ENCODE results near the gene RERE. TPM values are rescaled to one million over a fixed set of nuclear protein-coding genes. Genes with fewer than 3 reads are reported as not detected.

RERE gene
- total RNA-seq, 1 experiment from 2014 or later = 73.4 TPM

- Histone ChIP-seq H3K4me2 (no peak overlapping the region), H3K4me3 (no peak overlapping the region), H3K4me1 (replicated peaks; ENCODE audit: insufficient read depth) (peaks cover 21% of the 10 kb centered on the region), H3K27ac (no peak overlapping the region), H3K9me2 (ENCODE audit: insufficient read depth) (no peaks in the 10 kb centered on the region), H3K36me3 (ENCODE audit: low read depth) (no peaks in the 10 kb centered on the region), H4K20me1 (ENCODE audit: insufficient read depth) (no peaks in the 10 kb centered on the region), H3K27me3 (ENCODE audit: insufficient read depth, low read depth) (no peaks in the 10 kb centered on the region), H2AFZ (no peak overlapping the region), H3K9me3 (ENCODE audit: insufficient read depth, low read depth) (no peaks in the 10 kb centered on the region), H3K79me2 (ENCODE audit: low read depth) (no peaks in the 10 kb centered on the region), H3F3A (ENCODE audit: insufficient read depth, low read depth) (peaks cover 23% of the 10 kb centered on the region)
- no peak for DNase-seq
- TF ChIP-seq CTCF (conservative IDR thresholded peaks at IDR 0.05) (no peak), EZH2 (IDR thresholded peaks at IDR 0.05; ENCODE audit: low read depth) (no peak)
- BruUV-seq (replicated peaks) = no TSS peak
- ChIA-PET CTCF (no interaction called here), POLR2A (ENCODE audit: unreplicated experiment) (no interaction called here)
- intact Hi-C loops (cut with micrococcal nuclease; ENCODE audit: unreplicated experiment) = no loop called here
Observed at GRCh38 chr1:8717148-8717547, 100.3 kb downstream of the RERE start.

GRCh38 chr1:8716238-8716637 lies 101.2 kb downstream of the RERE start:
- no peak overlapping the region for H2AFZ ChIP-seq
- H3K27ac ChIP-seq = no peak overlapping the region
- H3K4me2 ChIP-seq = no peak overlapping the region
- CTCF ChIA-PET = no interaction called here
- no TSS peak for BruUV-seq (replicated peaks)
- H3K9me2 ChIP-seq (ENCODE audit: insufficient read depth) = no peaks in the 10 kb centered on the region
- TF ChIP-seq EZH2 (IDR thresholded peaks at IDR 0.05; ENCODE audit: low read depth) (no peak), CTCF (conservative IDR thresholded peaks at IDR 0.05) (no peak)
- H3K9me3 ChIP-seq (ENCODE audit: insufficient read depth, low read depth) = no peaks in the 10 kb centered on the region
- no peak overlapping the region for H3K4me3 ChIP-seq
- no peaks in the 10 kb centered on the region for H3K79me2 ChIP-seq (ENCODE audit: low read depth)
- POLR2A ChIA-PET (ENCODE audit: unreplicated experiment) = no interaction called here
- DNase-seq = no peak
- H3F3A ChIP-seq (ENCODE audit: insufficient read depth, low read depth) = peaks cover 32% of the 10 kb centered on the region
- intact Hi-C loops (cut with micrococcal nuclease; ENCODE audit: unreplicated experiment) = no loop called here
- no peaks in the 10 kb centered on the region for H3K27me3 ChIP-seq (ENCODE audit: insufficient read depth, low read depth)
- no peaks in the 10 kb centered on the region for H3K36me3 ChIP-seq (ENCODE audit: low read depth)
- H3K4me1 ChIP-seq (replicated peaks; ENCODE audit: insufficient read depth) = peaks cover 30% of the 10 kb centered on the region
- H4K20me1 ChIP-seq (ENCODE audit: insufficient read depth) = no peaks in the 10 kb centered on the region

GRCh38 chr1:8714173-8714572 lies 103.3 kb downstream of the RERE start:
- TF ChIP-seq EZH2 (IDR thresholded peaks at IDR 0.05; ENCODE audit: low read depth) (no peak), CTCF (conservative IDR thresholded peaks at IDR 0.05) (no peak)
- Histone ChIP-seq H4K20me1 (ENCODE audit: insufficient read depth) (no peaks in the 10 kb centered on the region), H3K27ac (no peak overlapping the region), H3K4me3 (no peak overlapping the region), H2AFZ (no peak overlapping the region), H3K9me2 (ENCODE audit: insufficient read depth) (no peaks in the 10 kb centered on the region), H3K4me2 (no peak overlapping the region), H3K9me3 (ENCODE audit: insufficient read depth, low read depth) (no peaks in the 10 kb centered on the region), H3F3A (ENCODE audit: insufficient read depth, low read depth) (peaks cover 35% of the 10 kb centered on the region), H3K79me2 (ENCODE audit: low read depth) (peaks cover 11% of the 10 kb centered on the region), H3K36me3 (ENCODE audit: low read depth) (no peaks in the 10 kb centered on the region), H3K27me3 (ENCODE audit: insufficient read depth, low read depth) (no peaks in the 10 kb centered on the region), H3K4me1 (replicated peaks; ENCODE audit: insufficient read depth) (peaks cover 33% of the 10 kb centered on the region)
- intact Hi-C loops (cut with micrococcal nuclease; ENCODE audit: unreplicated experiment) = no loop called here
- ChIA-PET CTCF (no interaction called here), POLR2A (ENCODE audit: unreplicated experiment) (interaction anchor here (0.5 kb wide), 1 partner anchor 182 kb away, joined by 3 read pairs; no protein-coding TSS in a partner anchor)
- no peak for DNase-seq
- no TSS peak for BruUV-seq (replicated peaks)

Data from PC-9 (cell line).